Measurements from ENCODE around the gene ZMYND12.
A peak's percentile ranks its signal among the peaks of the same experiment; 100 is the strongest.
"Not testable (repeated sequence)": the region's sequence is repeated elsewhere in the genome, so short reads cannot be mapped to it uniquely, and the experiment has no call there.

The ZMYND12 gene, protein sequence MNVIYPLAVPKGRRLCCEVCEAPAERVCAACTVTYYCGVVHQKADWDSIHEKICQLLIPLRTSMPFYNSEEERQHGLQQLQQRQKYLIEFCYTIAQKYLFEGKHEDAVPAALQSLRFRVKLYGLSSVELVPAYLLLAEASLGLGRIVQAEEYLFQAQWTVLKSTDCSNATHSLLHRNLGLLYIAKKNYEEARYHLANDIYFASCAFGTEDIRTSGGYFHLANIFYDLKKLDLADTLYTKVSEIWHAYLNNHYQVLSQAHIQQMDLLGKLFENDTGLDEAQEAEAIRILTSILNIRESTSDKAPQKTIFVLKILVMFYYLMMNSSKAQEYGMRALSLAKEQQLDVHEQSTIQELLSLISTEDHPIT

GRCh38 chr1:42456010-42456753 lies at the start of gene ZMYND12, which contains the start of gene PPCS:
Gene ZMYND12, minus strand, starts transcription at chr1:42456022. Its CDS starts 25 bp downstream, at chr1:42455997.
Gene PPCS, plus strand, starts transcription at chr1:42456543. Its CDS starts 23 bp downstream, at chr1:42456566.
- DNase-seq (ENCODE audit: low read depth, low spot score) = peak; percentile 69

- DNase-seq (ENCODE audit: low read depth, low spot score) = no peak
Observed at GRCh38 chr1:42504535-42505128, 48.8 kb upstream of the ZMYND12 start.

DNA sequence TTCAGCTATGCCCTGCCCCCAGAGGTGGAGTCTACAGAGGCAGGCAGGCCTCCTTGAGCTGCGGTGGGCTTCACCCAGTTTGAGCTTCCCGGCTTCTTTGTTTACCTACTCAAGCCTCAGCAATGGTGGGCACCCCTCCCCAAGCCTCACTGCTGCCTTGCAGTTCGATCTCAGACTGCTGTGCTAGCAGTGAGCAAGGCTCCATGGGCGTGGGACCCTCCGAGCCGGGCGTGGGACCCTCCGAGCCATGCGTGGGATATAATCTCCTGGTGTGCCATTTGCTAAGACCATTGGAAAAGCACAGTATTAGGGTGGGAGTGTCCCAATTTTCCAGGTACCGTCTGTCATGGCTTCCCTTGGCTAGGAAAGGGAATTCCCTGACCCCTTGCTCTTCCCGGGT lies 46.2 kb upstream of the ZMYND12 start:
- not testable (repeated sequence) for DNase-seq (ENCODE audit: low read depth, low spot score)

GRCh38 chr1:42490237-42490636 lies 34.4 kb upstream of the ZMYND12 start:
- no peak for DNase-seq (ENCODE audit: low read depth, low spot score)

DNA sequence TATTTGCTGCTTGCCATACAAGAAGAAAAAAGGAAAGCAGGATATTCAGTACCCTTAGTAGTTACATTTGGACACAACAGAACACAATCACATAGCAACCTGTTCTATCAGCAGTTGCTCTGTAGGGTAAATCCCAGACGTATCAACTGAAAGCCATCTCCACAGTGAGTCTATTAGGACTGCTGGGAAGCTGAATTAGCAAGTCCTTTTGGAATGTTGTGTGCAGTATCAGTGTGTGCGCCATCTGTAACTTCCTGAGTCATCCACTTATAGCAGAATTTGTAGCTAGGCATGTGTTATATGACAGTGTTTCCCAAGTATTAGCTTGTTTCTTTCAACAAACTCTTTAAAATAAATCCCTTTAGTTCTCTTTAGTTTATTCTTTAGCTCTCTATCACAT lies 28.6 kb upstream of the ZMYND12 start:
- DNase-seq (ENCODE audit: low read depth, low spot score) = peak; percentile 1

GRCh38 chr1:42482635-42483153 lies 26.9 kb upstream of the ZMYND12 start:
- DNase-seq (ENCODE audit: low read depth, low spot score) = no peak

GRCh38 chr1:42480921-42481320 lies 25.1 kb upstream of the ZMYND12 start:
- DNase-seq (ENCODE audit: low read depth, low spot score) = no peak

DNA sequence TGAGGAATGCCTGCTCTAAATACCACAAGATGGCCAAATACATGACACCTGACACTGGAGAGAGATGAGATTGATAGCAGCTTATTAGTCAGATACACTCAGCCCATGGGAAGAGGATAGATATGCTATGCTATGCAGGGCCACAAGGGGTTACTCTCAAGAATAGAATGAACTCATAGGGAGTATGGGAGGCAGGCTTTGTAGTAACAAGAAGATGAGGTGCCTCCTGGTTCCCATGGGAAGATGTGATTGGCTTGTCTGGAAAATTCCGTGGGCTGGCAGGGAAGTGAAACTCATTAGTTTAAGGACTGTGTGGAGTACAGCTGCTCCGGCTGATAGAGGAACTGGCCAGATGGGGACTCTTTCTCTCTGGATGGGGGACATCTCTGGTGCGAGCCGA lies 23.8 kb upstream of the ZMYND12 start:
- no peak for DNase-seq (ENCODE audit: low read depth, low spot score)

DNA sequence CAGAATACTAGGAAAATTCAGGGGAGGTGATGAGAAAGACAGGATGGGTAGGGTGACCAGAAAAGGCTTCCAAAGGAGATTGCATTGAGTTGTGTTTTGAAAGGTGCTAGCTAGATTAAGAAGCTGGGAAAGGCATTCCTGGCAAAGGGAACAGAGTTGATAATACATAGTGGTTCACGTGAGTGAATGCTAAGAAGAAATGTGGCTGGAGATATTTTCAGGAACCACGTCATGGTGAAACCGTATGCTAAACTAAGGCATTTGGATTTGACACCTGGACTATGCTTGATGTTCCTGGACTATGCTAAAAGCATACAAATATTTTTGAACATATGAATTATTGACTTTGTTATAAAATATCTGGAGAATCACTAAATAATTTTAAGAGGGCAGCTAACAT lies 22.0 kb upstream of the ZMYND12 start:
- no peak for DNase-seq (ENCODE audit: low read depth, low spot score)

GRCh38 chr1:42477354-42477753 lies 21.5 kb upstream of the ZMYND12 start:
- not testable (repeated sequence) for DNase-seq (ENCODE audit: low read depth, low spot score)

- DNase-seq (ENCODE audit: low read depth, low spot score) = no peak
Observed at GRCh38 chr1:42476605-42477004, 20.8 kb upstream of the ZMYND12 start.

GRCh38 chr1:42469727-42470126 lies 13.9 kb upstream of the ZMYND12 start:
- no peak for DNase-seq (ENCODE audit: low read depth, low spot score)

DNA sequence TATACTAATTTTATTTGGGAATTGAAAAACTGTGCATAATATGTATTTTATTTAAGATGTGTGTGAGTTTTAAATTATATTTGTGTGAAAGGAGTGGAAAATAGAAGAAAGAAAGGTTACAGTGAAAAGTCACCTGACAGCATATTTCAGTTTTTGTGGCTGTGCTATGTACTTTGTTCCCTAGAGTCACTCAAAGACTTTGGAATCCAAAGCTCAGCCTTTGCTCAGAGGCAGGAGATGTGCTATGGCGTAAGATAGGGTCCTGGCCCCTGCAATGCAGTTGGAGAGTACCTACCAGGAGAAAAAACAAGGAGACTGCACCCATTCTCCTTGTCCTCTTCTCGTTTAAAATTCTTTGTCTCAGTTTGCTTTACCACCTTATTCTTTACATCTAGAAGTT lies 10.2 kb upstream of the ZMYND12 start:
- no peak for DNase-seq (ENCODE audit: low read depth, low spot score)

DNA sequence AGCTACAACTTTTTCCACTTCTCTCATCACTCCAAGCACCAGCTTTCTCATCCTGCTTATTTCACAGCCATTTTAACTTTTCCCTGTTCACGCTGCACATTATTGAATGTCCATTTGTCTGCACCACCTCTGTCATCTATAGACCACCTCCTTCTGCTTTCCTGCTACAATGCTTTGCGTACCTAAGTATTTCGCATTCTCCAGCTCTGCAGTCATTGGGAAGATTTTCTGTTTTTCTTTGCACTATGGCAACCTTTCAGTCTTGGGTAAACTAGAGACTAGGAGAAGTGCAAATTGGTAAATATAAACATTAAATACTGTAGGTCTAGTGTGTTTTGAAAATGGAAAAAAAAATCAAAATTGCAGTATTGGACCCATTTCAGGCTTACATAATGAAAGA lies 8.1 kb upstream of the ZMYND12 start:
- DNase-seq (ENCODE audit: low read depth, low spot score) = no peak

- peak; percentile 96 for DNase-seq (ENCODE audit: low read depth, low spot score)
Observed at GRCh38 chr1:42462828-42463763, 7.3 kb upstream of the ZMYND12 start, which contains the start of gene CCDC30. Gene CCDC30, plus strand, starts transcription at chr1:42463286. Its CDS starts 17,266 bp downstream, at chr1:42480552.

GRCh38 chr1:42461196-42461595 lies 5.4 kb upstream of the ZMYND12 start:
- no peak for DNase-seq (ENCODE audit: low read depth, low spot score)

DNA sequence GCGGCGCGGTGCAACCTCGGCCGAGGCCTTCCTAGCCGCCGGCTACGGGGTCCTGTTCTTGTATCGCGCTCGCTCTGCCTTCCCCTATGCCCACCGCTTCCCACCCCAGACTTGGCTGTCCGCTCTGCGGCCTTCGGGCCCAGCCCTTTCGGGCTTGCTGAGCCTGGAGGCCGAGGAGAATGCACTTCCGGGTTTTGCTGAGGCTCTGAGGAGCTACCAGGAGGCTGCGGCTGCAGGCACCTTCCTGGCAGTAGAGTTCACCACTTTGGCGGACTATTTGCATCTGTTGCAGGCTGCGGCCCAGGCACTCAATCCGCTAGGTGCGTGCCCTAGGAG lies 900 bp upstream of the ZMYND12 start:
- peak; percentile 29 for DNase-seq (ENCODE audit: low read depth, low spot score)

DNA sequence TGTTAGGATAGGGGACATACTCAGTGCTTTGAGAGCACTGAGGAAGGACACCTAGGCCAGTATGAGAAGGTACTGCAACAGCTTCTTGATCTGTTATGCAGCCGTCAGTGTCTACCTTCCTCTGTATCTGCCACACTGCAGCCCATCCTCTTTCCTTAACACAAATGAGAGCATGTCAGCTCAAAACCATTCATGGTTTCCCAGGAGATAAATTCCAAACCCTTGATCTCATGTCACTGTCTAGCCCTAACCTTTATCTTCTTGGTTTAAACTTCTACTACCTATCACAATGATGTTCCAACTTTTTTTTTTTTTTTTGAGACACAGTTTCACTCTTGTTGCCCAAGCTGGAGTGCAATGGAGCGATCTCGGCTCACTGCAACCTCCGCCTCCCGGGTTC lies 1.4 kb downstream of the ZMYND12 start:
- no peak for DNase-seq (ENCODE audit: low read depth, low spot score)

DNA sequence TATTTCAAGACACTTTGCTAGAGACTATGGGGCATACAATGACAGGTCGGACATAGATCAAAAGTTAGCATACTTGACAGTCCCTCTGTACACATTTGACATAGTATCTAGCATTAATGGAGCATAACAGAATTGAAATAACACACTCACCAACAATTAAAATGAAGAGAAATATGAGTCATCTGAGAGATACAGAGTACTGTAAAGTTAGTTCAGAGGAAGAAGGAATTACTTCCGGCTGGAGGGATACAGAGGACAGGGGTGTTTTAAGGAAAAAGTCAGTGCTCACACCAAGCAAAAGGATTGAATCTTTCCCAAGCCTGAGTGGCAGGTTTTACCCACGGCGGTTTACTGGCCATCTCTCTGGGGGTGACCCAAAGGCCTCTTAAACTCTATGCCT lies 2.4 kb downstream of the ZMYND12 start:
- DNase-seq (ENCODE audit: low read depth, low spot score) = no peak

GRCh38 chr1:42450061-42450460 lies 5.8 kb downstream of the ZMYND12 start:
- DNase-seq (ENCODE audit: low read depth, low spot score) = no peak

DNA sequence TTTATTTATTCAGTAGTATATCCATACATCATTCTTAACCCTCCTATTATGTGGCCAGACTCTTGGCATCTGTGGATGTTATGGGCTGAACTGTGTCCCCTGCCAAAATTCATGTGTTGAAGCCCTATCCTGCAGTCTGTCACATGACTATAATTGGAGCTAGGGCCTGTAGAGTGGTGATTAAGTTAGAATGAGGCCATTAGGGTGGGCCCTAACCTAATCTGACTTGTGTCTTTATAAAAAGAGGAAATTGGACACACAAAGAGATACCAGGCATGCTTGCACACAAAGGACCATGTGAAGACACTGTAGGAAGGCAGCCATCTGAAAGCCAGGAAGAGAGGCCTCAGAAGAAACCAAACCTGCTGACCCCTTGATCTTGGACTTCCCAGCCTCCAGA lies 6.6 kb downstream of the ZMYND12 start:
- DNase-seq (ENCODE audit: low read depth, low spot score) = no peak
